ENCODE measurements around the gene ALKBH8. TPM values are rescaled to one million over a fixed set of nuclear protein-coding genes. Genes with fewer than 3 reads are reported as not detected.

ALKBH8 gene
- total and polyA plus RNA-seq, 7 donors, result 1.2 to 11.1 (median 5.8) TPM

DNA sequence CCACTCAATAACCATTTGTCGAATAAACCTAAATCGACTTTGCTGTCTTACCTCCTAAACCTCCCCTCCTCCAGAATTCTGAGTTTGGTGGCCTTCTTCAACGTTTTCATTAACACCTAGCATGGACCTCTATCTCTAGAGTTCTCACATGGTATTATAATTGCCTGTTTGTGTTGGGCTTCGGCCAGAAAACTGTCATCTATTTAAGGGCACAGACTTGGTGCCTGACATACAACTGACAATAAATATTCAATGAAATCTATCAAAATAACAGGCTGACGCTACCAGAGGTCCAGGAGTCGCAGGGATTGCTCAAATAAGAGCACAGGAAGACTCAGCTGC, 687 bp downstream of the ALKBH8 start:
- TF ChIP-seq EP300 (IDR thresholded peaks at IDR 0.05) (no peak), POLR2AphosphoS5 (IDR thresholded peaks at IDR 0.05) (no peak), POLR2A (IDR thresholded peaks at IDR 0.05) (no peak)
- TF ChIP-seq, protein P1, sequence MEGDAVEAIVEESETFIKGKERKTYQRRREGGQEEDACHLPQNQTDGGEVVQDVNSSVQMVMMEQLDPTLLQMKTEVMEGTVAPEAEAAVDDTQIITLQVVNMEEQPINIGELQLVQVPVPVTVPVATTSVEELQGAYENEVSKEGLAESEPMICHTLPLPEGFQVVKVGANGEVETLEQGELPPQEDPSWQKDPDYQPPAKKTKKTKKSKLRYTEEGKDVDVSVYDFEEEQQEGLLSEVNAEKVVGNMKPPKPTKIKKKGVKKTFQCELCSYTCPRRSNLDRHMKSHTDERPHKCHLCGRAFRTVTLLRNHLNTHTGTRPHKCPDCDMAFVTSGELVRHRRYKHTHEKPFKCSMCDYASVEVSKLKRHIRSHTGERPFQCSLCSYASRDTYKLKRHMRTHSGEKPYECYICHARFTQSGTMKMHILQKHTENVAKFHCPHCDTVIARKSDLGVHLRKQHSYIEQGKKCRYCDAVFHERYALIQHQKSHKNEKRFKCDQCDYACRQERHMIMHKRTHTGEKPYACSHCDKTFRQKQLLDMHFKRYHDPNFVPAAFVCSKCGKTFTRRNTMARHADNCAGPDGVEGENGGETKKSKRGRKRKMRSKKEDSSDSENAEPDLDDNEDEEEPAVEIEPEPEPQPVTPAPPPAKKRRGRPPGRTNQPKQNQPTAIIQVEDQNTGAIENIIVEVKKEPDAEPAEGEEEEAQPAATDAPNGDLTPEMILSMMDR (IDR thresholded peaks at IDR 0.05), result no peak
- peak overlapping the region; percentile 77 to 94 (median 87) for H3K4me3 ChIP-seq
- no peak for DNase-seq
- WGBS, 2 donors, result 11 to 15% methylated on average over 6 of the region's 6 CpGs
- H3K27ac ChIP-seq, result peak overlapping the region; percentile 79 to 85 (median 80)
- H3K4me1 ChIP-seq, result peaks cover 0 to 26% (median 23%) of the 10 kb centered on the region in 4 donors
- no peaks in the 10 kb centered on the region for H3K27me3 ChIP-seq
- H3K36me3 ChIP-seq, result peaks cover 0 to 2% (median 0%) of the 10 kb centered on the region in 4 donors
- no peaks in the 10 kb centered on the region for H3K9me3 ChIP-seq
- intact Hi-C loops (cut with DNase I), result loop anchor here (5.0 kb wide), 1 partner anchor 122 kb away; no protein-coding TSS in a partner anchor

DNA sequence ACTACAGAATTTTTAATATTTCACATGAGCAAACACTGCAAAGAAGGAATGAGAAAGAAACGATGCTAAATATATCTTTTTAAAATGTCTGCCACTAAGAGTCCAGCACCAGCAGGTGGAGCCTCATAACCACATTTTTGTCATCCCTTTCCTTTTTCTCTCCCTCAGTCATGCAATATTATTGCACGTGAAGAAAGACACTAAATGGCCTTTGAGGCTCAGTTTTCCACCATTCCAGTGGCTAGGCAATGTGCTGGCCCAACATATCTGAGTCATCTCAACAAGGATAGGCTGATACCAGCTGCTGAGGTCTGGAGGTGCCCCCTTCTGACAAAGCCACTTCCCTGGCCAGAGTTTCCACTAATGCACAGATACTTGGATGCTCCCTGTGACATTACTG, 1.8 kb downstream of the ALKBH8 start:
- H3K27ac ChIP-seq, result peak overlapping the region in 3 of 4 donors; percentile 33 to 85 (median 51)
- no peak overlapping the region for H3K4me3 ChIP-seq
- H3K36me3 ChIP-seq, result peaks cover 0 to 14% (median 4%) of the 10 kb centered on the region in 4 donors
- H3K4me1 ChIP-seq, result peaks cover 0 to 26% (median 23%) of the 10 kb centered on the region in 4 donors
- TF ChIP-seq, protein P1 (IDR thresholded peaks at IDR 0.05), result peak; percentile 7 to 49 (median 36)
- no peak for TF ChIP-seq POLR2AphosphoS5 (IDR thresholded peaks at IDR 0.05)
- 3 to 5% methylated on average over 2 of the region's 2 CpGs for WGBS, 2 donors
- no peak for DNase-seq
- no peaks in the 10 kb centered on the region for H3K27me3 ChIP-seq
- H3K9me3 ChIP-seq, result no peaks in the 10 kb centered on the region
- intact Hi-C loops (cut with DNase I), result loop anchor here (5.0 kb wide), 1 partner anchor 124 kb away; no protein-coding TSS in a partner anchor

DNA sequence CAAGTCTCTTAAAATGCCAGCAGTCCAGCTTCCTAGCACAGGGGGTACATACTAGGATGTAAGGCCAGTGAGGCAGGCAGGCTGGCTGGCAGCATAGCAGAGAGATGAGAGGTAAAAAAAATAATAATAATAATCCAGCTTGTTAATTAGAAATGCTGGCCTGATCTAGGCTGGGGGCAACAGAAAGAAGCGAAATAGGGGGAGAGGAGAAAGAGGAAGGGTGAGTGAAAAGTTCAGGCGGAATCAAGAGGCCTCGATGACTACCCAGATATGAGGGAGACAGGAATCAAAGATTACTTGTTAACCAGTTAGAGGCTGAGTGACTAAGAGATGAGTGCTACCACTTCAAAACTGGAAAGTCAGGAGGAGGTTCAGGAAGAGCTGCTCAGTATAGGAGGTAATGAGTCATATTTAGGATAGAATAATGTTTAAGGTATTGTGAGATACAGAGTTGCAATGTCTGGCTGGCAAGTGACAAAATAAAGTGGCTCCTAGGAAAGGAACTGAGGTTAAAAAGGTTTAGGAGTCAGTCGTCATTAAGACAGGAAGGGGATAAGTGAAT, 2.8 kb downstream of the ALKBH8 start:
- no peak for TF ChIP-seq POLR2A (IDR thresholded peaks at IDR 0.05)
- no peak for TF ChIP-seq POLR2AphosphoS5 (IDR thresholded peaks at IDR 0.05)
- TF ChIP-seq EP300 (IDR thresholded peaks at IDR 0.05), result no peak
- TF ChIP-seq, protein P1 (IDR thresholded peaks at IDR 0.05), result no peak
- no peak for DNase-seq
- Histone ChIP-seq H3K27me3 (no peaks in the 10 kb centered on the region), H3K27ac (peak overlapping the region in 2 of 4 donors; percentile 10 to 85), H3K9me3 (no peaks in the 10 kb centered on the region), H3K4me1 (peaks cover 0 to 26% (median 23%) of the 10 kb centered on the region in 4 donors), H3K36me3 (peaks cover 0 to 22% (median 4%) of the 10 kb centered on the region in 4 donors), H3K4me3 (no peak overlapping the region)
- 56 to 61% methylated on average over 4 of the region's 4 CpGs for WGBS, 2 donors
- intact Hi-C loops (cut with DNase I), result loop anchor here (5.0 kb wide), 1 partner anchor 125 kb away; no protein-coding TSS in a partner anchor

DNA sequence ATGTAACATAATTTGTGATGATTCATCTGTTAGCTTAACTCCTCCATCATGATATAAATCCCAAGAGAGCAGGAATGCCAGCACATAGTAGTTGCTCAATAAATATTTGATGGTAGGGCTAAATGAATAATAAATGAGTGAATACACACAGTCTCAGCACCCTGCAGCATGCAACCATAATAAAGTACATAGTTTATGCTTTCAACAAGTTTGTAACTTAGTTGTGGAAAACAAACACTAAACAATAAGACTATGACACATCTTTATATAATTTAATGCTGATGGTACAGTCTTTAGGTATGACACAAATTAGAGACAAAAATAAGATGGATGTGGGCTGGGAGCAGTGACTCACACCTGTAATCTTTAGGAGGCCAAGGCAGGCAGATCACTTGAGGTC, 3.8 kb downstream of the ALKBH8 start:
- no peak overlapping the region for H3K27ac ChIP-seq

More for the DNA sequence above, 3.8 kb downstream of the ALKBH8 start:
- no peak overlapping the region for H3K4me3 ChIP-seq
- intact Hi-C loops (cut with DNase I), result loop anchor here (5.0 kb wide), 1 partner anchor 126 kb away; no protein-coding TSS in a partner anchor
- H3K36me3 ChIP-seq, result peaks cover 0 to 25% (median 4%) of the 10 kb centered on the region in 4 donors
- H3K4me1 ChIP-seq, result peaks cover 0 to 26% (median 23%) of the 10 kb centered on the region in 4 donors
- H3K9me3 ChIP-seq, result no peaks in the 10 kb centered on the region
- TF ChIP-seq, protein P1 (IDR thresholded peaks at IDR 0.05), result no peak
- TF ChIP-seq POLR2AphosphoS5 (IDR thresholded peaks at IDR 0.05), result no peak
- TF ChIP-seq POLR2A (IDR thresholded peaks at IDR 0.05), result no peak
- TF ChIP-seq EP300 (IDR thresholded peaks at IDR 0.05), result no peak
- DNase-seq, result no peak
- no peaks in the 10 kb centered on the region for H3K27me3 ChIP-seq

Measured in sigmoid colon (tissue), 7 donors.